ENCODE data around the gene TOGARAM2.

The TOGARAM2 gene

GRCh38 chr2:29070526-29070925 lies 89.4 kb downstream of the TOGARAM2 start:
- no peak for TF ChIP-seq GATA3 (IDR thresholded peaks at IDR 0.05; ENCODE audit: low read depth, low read length)
- no peak for TF ChIP-seq GATA2 (IDR thresholded peaks at IDR 0.05; ENCODE audit: low read depth, low read length)

DNA sequence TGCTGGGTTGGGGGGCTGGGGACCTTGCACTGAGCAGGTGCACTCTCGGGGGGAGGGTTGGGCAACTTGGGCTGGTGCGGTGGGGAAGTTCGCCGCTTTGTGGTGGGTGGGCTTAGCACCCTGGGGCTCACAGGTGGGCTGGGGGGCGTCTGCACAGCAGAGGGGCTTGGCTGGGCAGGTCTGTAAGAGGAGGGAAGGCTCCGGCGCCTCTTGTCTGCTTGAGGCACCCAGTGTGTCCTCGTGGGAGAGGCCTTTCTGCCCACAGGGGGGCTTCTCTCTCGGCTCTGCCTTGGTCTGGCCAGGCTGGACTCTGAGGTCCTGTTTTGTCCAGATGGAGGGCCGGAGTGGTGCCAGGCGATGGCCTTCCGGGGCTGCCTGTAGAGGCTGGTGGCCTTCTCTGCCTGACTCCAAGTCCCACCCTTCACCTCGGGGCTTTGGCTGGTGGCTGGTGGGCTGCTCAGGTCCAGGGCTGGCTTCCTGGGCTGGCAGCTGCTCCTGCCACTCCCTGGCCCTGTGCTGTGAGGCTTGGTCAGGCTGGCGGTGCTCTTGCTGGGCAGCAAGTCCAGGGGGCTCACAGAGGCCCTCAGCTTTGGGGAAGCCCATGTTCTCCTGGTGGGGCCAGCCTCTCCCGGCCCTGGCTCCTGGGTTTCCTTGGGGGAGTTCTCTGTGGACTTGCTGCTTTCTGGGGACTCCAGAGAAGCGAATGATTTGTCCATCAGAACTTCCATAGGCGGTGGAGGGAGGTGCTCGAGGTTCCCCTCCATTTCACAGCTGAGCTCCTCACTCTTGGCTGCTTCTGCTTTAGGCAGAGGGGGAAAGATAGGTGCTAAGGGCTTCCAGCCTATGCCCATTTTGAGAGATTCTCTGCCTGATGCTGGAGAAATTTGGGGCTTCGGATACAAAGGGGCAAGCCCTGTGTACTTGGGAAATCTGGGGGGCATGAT lies 90.2 kb downstream of the TOGARAM2 start:
- TF ChIP-seq GATA2 (IDR thresholded peaks at IDR 0.05; ENCODE audit: low read depth, low read length) (no peak), GATA3 (IDR thresholded peaks at IDR 0.05; ENCODE audit: low read depth, low read length) (no peak)

DNA sequence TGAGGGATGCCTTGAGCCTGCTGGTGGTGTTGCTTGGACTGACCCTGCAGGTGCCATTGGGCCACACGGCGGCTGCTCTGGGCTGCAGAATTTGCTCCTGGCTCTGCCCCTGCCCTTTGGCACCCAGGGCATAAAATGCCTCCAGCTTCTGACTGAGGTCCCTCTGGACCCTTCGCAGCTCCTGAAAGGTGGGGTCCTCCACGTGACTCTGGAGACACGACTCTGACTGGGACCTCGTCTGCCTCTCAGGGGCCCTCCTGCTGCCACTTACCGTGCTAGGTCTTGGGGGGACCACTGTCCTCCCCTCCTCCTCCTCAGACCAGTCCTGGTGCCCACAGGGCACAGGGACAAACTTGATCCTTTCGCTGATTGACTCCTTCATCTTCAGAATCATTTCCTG lies 91.2 kb downstream of the TOGARAM2 start:
- no peak for TF ChIP-seq GATA2 (IDR thresholded peaks at IDR 0.05; ENCODE audit: low read depth, low read length)
- TF ChIP-seq GATA3 (IDR thresholded peaks at IDR 0.05; ENCODE audit: low read depth, low read length) = no peak

- no peak for TF ChIP-seq GATA2 (IDR thresholded peaks at IDR 0.05; ENCODE audit: low read depth, low read length)
- TF ChIP-seq GATA3 (IDR thresholded peaks at IDR 0.05; ENCODE audit: low read depth, low read length) = no peak
Measured at GRCh38 chr2:29072971-29073725, 92.0 kb downstream of the TOGARAM2 start.

DNA sequence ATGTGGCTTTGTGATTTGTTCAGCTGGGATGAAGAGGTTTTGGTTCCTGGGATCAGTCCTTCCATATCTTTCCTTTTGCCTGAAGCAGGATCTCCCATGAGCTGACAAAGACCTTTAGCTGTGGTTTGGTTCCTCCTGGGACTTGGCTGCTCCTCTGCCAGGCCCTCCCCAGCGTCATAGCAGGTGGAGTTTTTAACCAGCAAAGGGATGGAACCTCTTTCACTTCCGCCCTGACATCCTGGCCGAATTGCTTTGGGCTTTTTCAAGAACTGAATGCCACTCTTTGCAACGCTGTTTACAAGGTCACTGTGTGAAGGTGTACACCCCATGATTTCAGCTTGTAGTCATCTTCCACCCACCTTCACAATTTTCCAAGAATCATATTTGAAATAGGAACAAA lies 92.8 kb downstream of the TOGARAM2 start:
- TF ChIP-seq GATA2 (IDR thresholded peaks at IDR 0.05; ENCODE audit: low read depth, low read length) (no peak), GATA3 (IDR thresholded peaks at IDR 0.05; ENCODE audit: low read depth, low read length) (no peak)

DNA sequence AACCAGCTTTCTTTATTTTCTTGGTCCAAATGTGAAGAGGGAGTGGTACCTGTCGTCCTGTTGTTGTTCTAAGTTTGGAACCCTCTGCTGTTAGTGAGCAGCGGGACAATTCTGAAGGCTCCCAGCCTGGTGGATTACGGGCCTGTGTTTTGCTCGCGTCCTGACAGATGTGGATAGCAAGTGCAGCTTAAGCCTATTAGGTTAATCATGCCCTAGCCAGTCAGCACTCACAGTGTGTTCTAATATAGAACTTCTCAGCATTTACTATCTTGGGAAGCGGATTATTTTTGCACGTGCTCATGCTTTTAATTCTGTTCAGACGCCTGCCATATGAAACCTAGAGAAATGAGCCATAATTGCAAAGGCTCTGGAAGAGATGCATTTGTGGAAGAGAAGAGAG lies 93.3 kb downstream of the TOGARAM2 start, which contains the start of gene PCARE:
Gene PCARE, minus strand, starts transcription at position 113 of the 400 bp plus-strand sequence. CDS start 262 bp downstream, outside the sequence.
- TF ChIP-seq GATA3 (IDR thresholded peaks at IDR 0.05; ENCODE audit: low read depth, low read length) = no peak
- TF ChIP-seq GATA2 (IDR thresholded peaks at IDR 0.05; ENCODE audit: low read depth, low read length) = no peak

- no peak for TF ChIP-seq GATA2 (IDR thresholded peaks at IDR 0.05; ENCODE audit: low read depth, low read length)
- no peak for TF ChIP-seq GATA3 (IDR thresholded peaks at IDR 0.05; ENCODE audit: low read depth, low read length)
Measured at GRCh38 chr2:29075894-29076705, 95.0 kb downstream of the TOGARAM2 start.

GRCh38 chr2:29079887-29080286 lies 98.8 kb downstream of the TOGARAM2 start:
- TF ChIP-seq GATA2 (IDR thresholded peaks at IDR 0.05; ENCODE audit: low read depth, low read length) (no peak), GATA3 (IDR thresholded peaks at IDR 0.05; ENCODE audit: low read depth, low read length) (no peak)

GRCh38 chr2:29080886-29081743 lies 100.0 kb downstream of the TOGARAM2 start:
- no peak for TF ChIP-seq GATA3 (IDR thresholded peaks at IDR 0.05; ENCODE audit: low read depth, low read length)
- no peak for TF ChIP-seq GATA2 (IDR thresholded peaks at IDR 0.05; ENCODE audit: low read depth, low read length)

DNA sequence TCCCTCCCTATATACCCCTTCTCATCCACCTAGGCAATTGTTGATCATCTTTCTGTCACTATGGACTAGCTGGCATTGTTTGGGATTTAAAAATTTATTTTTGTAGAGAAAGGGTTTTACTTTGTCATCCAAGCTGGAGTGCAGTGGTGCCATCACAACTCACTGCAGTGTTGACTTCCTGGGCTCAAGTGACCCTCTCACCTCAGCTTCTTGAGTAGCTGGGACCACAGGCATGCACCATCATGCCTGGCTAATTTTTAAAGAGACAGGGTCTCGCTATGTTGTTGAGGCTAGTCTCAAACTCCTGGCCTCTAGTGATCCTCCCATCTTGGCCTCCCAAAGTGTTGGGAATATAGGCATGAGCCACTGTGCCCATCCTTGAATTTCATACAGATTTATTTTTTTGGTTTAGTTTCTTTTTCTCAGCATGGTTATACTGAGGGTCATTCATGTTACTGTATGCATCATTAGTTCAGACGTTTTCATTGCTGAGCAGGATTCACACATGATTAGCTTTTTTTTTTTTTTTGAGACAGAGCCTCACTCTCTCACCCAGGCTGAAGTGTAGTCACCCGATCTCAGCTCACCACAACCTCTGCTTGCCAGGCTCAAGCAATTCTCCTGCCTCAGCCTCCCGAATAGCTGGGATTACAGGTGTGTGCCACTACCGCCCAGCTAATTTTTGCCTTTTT lies 101.9 kb downstream of the TOGARAM2 start:
- TF ChIP-seq GATA2 (IDR thresholded peaks at IDR 0.05; ENCODE audit: low read depth, low read length) (no peak), GATA3 (IDR thresholded peaks at IDR 0.05; ENCODE audit: low read depth, low read length) (no peak)

DNA sequence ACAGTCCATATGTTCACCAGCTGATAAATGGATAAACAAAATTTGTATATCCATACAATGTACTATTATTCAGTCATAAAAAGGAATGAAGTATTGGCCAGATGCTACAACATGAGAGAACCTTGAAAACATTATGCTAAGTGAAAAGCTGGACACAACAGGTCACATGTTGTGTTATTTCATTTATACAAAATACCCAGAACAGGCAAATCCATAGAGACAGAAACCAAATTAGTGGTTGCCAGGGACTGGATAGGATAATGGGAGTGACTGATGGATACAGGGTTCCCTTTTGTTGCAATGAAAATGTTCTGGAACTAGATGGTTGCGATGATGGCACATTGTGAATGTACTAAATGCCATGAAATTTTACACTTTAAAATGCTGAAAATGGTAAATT lies 103.5 kb downstream of the TOGARAM2 start:
- TF ChIP-seq GATA2 (IDR thresholded peaks at IDR 0.05; ENCODE audit: low read depth, low read length) (no peak), GATA3 (IDR thresholded peaks at IDR 0.05; ENCODE audit: low read depth, low read length) (no peak)

DNA sequence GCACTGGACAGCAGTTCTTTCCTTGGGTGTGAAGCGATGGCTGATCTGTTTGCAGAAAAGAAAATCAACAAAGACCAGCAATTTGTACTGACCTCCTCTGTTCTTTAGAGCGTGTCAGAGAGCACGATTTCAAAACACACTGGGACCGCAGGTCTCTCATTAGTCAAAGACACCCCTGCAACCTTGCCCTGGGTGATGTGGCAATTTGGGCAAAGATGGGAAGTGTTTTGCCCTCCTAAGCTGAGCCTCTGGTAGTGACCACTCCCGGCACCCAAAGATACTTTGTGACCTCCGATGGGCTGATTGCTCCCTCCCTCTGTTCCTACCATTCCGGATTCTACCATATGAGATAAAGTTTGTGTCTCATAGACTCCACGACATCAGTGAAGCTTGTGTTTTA lies 115.9 kb downstream of the TOGARAM2 start:
- TF ChIP-seq GATA2 (IDR thresholded peaks at IDR 0.05; ENCODE audit: low read depth, low read length) (no peak), GATA3 (IDR thresholded peaks at IDR 0.05; ENCODE audit: low read depth, low read length) (no peak)
